IPS DF 4.7 (cell line): ENCODE data around the gene TRAPPC5.

Experiments used
- DNase-seq: peaks from one replicate; pipeline ENCODE4 v3.0.0-alpha.2; 2013; ENCODE audit warnings: low spot score; ENCODE audit errors: extremely low read depth

The TRAPPC5 gene

GRCh38 chr19:7699003-7699402 is 18.4 kb downstream of the TRAPPC5 start:
- DNase-seq, result no peak

- no peak for DNase-seq
These were observed 19.1 kb downstream of the TRAPPC5 start for GRCh38 chr19:7699417-7700401.

GRCh38 chr19:7701049-7701653 is 20.5 kb downstream of the TRAPPC5 start:
- DNase-seq, result no peak

DNA sequence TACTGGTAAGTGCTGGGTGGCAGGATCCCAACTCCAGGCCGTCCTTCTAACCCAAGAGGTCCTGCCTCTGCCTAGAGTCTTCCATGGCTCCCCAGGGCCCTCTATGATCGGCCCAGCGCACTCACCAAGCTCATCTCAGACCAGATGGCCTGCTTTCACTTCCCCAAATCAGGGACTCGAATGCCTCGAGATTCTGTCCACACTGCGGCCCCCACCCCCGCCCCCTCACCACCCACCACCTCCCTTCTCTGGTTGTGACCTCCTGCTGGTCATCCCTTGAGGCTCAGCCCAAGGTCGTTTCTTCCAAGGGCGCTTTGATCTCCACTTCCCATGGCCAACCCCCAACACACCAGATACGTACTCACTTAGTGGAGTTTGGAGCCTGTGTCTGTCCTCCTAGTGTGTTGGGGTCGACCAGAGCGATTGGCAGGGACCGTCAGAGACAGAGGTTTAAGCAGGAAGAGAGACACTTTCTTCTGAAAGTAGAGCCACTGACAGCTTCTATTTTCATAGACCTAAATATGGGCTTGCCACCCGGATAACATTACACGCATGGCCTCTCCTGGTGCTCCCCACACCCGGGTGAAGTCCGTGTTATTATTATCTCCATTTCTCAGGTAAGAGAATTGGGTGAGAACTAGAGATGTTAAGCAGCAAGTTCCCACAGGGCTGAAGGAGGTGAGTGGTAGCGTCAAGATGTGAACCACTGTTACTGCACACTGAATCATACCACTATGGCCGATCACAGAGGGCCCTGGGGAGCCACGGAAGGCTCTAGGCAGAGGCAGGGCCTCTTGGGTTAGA is 21.2 kb downstream of the TRAPPC5 start, which contains the start of gene FCER2:
TSS of gene FCER2 (minus strand) at position 478 of the 804 bp plus-strand sequence. CDS start 2,371 bp downstream, outside the sequence.
- DNase-seq, result no peak

- no peak for DNase-seq
These were observed 22.7 kb downstream of the TRAPPC5 start for GRCh38 chr19:7703332-7703731.

GRCh38 chr19:7704280-7705060 is 23.8 kb downstream of the TRAPPC5 start:
- DNase-seq, result no peak

DNA sequence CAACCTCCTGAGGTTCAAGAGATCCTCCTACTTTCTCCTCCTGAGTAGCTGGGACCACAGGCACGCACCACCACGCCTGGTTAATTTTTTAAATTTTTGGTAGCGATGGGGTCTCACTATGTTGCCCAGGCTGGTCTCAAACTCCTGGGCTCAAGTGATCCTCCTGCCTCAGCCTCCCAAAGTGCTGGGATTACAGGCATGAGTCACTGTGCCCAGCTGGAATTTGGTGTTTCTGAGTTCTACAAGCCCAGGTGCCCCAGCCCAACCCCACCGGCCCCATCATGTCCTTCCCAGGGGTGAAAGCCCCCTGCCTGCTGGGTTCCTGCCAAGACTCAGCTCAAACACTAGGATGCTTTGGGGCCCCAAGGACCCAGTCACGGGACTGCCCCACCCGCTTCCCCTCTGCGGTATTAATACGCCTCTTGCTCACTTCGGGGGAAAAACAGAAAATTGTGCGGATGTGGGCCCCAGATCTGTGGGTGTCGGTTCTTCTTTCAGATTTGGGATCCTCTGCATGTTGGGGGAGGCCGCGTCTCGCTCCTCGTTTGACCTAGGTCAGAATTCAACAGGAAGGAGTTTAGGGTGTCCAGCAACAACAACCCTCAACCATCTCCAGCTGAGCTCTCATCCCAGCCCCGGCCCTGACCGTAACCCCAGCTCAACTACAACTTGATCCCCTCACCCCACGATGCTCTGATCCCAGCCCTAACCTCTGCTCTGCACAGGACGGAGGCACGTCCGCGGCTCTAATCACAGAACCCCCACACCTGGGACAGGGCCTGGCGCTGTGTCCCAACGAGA is 25.0 kb downstream of the TRAPPC5 start:
- no peak for DNase-seq

DNA sequence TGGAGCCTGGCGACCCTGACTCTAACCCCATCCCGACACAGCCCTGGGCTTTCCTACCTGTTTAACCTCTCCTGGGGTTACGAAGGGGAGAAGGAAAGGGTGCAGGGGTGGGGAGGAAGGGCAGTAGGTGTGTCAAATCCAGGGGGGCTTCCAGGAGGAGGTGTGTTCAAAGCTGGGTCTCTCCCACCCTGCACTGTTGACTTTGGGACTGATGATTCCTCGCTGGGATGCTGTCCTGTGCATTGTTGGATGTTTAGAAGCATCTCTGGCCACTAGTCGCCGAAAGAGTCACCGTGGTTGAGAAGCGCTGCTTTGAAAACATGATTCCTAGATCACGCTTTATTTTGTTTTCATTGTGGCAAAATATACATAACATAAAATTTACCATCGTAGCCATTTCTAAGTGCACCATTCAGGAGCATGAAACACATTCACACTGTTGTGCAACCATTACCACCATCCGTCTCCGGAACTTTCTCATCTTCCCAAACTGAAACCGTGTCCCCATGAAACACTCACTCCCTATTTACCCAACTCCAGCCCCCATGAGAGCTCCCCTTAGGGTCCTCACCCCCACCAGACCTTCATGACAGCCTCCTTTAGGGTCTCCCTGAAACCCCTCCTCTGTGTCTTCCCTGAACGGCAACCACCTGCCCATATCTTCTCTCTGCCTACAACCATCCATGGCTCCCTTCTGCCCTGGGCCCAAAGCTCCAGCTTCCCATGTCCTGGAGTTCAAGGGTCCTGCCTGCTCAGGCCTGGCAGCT is 25.7 kb downstream of the TRAPPC5 start:
- DNase-seq, result no peak

- DNase-seq, result no peak
These were observed 26.4 kb downstream of the TRAPPC5 start for GRCh38 chr19:7706955-7707456.

GRCh38 chr19:7709932-7710460 is 29.4 kb downstream of the TRAPPC5 start:
- DNase-seq, result no peak

- no peak for DNase-seq
These were observed 30.0 kb downstream of the TRAPPC5 start for GRCh38 chr19:7710616-7711015.

DNA sequence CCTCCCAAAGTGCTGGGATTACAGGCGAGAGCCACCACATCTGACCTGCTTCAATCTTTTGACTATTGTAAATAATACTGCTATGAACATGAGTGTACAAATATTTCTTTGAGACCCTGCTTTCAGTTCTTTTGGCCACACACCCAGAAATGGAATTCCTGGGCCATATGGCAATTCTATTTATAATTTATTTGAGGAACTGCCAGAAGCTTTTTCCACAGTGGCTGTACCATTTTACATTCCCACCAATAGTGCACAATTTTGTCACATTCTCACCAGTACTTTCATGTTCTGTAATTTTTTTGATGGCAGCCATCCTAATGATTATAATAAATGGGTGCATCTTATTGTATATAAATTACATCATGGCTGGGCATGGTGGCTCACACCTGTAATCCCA is 35.0 kb downstream of the TRAPPC5 start:
- DNase-seq, result no peak

DNA sequence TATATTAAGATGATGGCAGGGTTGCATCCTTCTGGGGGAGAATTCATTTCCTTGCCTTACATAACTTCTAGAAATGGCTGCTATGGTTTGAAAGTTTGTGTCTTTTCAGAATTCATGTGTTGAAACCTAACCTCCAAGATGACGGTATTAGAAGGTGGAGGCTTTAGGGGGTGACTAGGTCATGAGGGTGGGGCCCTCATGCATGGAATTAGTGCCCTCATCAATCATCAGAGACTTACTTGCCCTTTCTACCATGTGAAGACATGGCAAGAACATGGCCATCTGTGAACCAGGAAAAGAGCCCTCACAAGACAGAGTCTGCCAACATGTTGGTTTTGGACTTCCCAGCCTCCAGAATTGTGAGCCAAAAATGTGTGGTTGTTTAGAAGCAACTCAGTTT is 36.1 kb downstream of the TRAPPC5 start:
- no peak for DNase-seq

GRCh38 chr19:7718668-7719067 is 38.0 kb downstream of the TRAPPC5 start:
- no peak for DNase-seq

DNA sequence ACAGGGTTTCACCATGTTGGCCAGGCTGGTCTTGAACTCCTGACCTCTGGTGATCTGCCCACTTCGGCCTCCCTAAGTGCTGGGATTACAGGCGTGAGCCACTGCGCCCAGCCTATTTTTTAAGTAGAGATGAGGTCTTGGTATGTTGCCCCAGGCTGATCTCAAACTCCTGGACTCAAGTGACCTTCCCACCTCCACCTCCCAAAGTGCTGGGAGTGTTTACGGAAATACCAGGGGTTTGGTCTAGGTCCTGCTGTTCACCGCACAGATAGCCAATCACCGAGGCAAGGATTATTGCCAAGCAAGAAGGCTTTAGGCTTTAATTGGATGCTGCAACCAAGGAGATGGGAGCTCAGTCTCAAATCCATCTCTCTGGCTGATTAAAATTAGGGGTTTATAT is 39.7 kb downstream of the TRAPPC5 start:
- no peak for DNase-seq

DNA sequence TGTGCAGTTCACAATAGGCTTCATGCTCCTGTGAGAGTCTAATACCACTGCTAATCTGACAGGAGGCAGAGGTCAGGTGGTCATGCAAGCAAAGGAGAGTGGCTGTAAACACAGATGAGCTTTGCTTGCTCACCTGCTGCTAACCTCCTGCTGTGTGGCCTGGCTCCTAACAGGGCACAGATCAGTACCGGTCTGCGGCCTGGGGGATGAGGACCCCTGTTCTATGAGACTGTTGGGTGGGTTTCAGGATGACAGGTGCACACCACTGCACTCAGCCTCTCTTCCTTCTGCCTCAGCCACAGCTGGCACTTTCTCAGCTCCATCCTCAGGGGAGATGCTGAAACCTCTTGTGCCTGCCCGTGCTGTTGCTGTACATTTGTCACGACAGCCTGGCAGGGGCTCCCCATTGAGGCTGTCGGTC is 41.6 kb downstream of the TRAPPC5 start:
- DNase-seq, result no peak

DNA sequence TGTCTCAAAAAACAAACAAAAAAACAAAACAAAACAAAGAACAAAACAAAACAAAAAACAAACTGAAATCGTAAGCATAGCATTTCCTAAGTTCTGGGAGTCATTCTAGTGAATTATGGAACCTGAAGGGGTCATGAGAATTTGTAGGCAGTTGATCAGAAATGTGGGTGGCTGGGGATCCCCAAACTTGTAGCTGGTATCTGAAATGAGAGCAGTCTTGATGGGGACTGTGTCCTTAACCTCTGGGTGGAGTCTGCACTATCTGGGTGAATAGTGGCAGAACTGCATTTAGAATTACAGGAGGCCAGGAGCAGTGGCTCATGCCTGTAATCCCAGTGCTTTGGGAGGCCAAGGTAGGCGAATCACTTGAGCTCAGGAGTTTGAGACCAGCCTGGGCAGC is 45.2 kb downstream of the TRAPPC5 start:
- DNase-seq, result no peak

GRCh38 chr19:7729211-7729610 is 48.6 kb downstream of the TRAPPC5 start:
- DNase-seq, result no peak

GRCh38 chr19:7729831-7730285 is 49.2 kb downstream of the TRAPPC5 start:
- no peak for DNase-seq
